ENCODE results near the gene GREM2.
A peak's percentile ranks its signal among the peaks of the same experiment; 100 is the strongest.

GREM2 gene

GRCh38 chr1:240619357-240619756 lies 7.4 kb upstream of the GREM2 start:
- Mint-ChIP-seq H3K27me3 (no peaks in the 10 kb centered on the region), H3K9me3 (no peaks in the 10 kb centered on the region), H3K27ac (no peak overlapping the region), H3K4me3 (no peak overlapping the region), H3K4me1 (ENCODE audit: low read depth) (no peaks in the 10 kb centered on the region), H3K36me3 (ENCODE audit: low read depth) (no peaks in the 10 kb centered on the region)

GRCh38 chr1:240618946-240619345 lies 7.0 kb upstream of the GREM2 start:
- H3K27me3 Mint-ChIP-seq, result peaks cover under 1% of the 10 kb centered on the region
- H3K27ac Mint-ChIP-seq, result no peak overlapping the region
- no peaks in the 10 kb centered on the region for H3K36me3 Mint-ChIP-seq (ENCODE audit: low read depth)
- no peaks in the 10 kb centered on the region for H3K9me3 Mint-ChIP-seq
- H3K4me1 Mint-ChIP-seq (ENCODE audit: low read depth), result no peaks in the 10 kb centered on the region
- H3K4me3 Mint-ChIP-seq, result no peak overlapping the region

- H3K27ac Mint-ChIP-seq, result no peak overlapping the region
- H3K27me3 Mint-ChIP-seq, result peaks cover 29% of the 10 kb centered on the region
- no peaks in the 10 kb centered on the region for H3K9me3 Mint-ChIP-seq
- H3K4me1 Mint-ChIP-seq (ENCODE audit: low read depth), result peaks cover 25% of the 10 kb centered on the region
- H3K36me3 Mint-ChIP-seq (ENCODE audit: low read depth), result no peaks in the 10 kb centered on the region
- no peak overlapping the region for H3K4me3 Mint-ChIP-seq
Measured at GRCh38 chr1:240616018-240616417, 4.1 kb upstream of the GREM2 start.

DNA sequence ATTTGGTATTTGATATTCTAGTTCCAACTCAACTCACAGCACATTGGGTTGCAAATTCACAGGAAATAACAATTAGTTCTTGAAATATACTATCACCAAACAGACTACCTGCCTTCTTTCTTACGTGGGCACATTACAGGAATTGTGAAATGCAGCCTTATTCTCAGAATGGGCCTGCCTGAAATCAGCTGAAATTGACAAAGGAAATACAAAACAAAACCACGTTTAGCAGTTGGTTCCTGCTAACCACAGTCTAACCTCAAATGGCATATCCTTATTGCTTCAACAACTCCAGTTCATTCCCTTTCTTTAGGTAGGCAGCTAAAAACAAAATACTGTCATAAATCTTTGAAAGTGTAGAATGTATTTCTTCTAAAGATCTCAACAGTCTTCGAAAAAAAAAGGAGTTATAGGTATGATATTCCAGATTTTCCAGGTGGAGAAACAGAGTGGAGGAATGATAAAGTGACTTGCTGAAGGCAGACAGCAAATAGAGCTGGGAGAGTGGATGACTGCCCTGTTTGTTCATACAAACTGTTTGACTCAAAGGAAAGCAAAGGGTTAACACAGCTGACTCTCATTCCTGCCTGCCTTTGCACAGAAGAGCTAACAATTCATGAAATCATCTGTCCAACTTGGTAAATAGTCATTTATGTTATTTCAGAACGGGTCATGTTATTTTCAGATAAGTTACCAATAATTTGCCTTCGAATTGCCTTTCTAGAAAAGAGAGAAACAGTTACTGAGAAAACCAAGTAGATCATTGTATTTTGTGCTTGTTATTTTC lies 1.6 kb upstream of the GREM2 start:
- H3K4me1 Mint-ChIP-seq (ENCODE audit: low read depth), result peaks cover 25% of the 10 kb centered on the region
- no peaks in the 10 kb centered on the region for H3K9me3 Mint-ChIP-seq
- H3K4me3 Mint-ChIP-seq, result no peak overlapping the region
- no peak overlapping the region for H3K27ac Mint-ChIP-seq
- no peaks in the 10 kb centered on the region for H3K36me3 Mint-ChIP-seq (ENCODE audit: low read depth)
- peaks cover 49% of the 10 kb centered on the region for H3K27me3 Mint-ChIP-seq

DNA sequence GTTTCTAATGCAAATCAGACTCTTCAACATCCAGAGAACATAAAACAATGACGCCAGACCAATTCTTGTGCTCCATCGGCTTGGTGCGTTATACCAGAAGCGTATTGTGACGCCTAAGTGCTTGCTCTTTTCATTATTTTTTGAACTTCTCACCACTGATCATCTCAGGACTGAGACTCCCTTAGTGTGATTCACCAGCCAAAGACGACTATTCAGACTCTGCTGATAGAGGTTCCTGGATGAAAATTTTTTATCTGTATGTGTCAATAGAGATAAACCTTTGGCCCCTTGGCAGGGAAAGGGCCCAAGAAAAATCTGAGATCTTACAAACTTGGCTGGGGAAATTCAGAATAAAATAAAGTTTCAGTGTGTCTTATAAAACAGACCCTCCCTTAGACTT lies 856 bp upstream of the GREM2 start:
- Mint-ChIP-seq H3K4me1 (ENCODE audit: low read depth) (peaks cover 25% of the 10 kb centered on the region), H3K27ac (no peak overlapping the region), H3K27me3 (peaks cover 56% of the 10 kb centered on the region), H3K36me3 (ENCODE audit: low read depth) (no peaks in the 10 kb centered on the region), H3K9me3 (no peaks in the 10 kb centered on the region), H3K4me3 (no peak overlapping the region)

DNA sequence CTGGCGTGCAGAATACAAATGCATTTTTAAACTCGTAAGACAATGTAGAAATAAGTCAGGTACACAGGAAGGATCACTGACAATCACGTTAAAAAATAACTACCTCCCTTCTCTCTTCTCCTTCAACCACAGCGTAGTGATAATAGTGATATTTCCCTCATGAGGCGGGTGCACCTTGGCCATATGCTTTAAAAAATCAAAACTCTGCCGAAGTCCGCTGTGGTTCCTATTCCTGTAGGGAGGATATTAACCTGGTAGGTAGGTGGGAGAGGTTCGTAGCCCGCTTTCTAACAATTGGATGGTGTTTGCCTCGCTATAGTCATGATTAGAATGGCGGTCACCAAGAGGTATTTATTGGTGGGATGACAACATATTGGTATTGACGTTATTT lies 732 bp downstream of the GREM2 start:
- Mint-ChIP-seq H3K36me3 (ENCODE audit: low read depth) (no peaks in the 10 kb centered on the region), H3K27me3 (peaks cover 61% of the 10 kb centered on the region), H3K27ac (no peak overlapping the region), H3K9me3 (no peaks in the 10 kb centered on the region), H3K4me1 (ENCODE audit: low read depth) (peaks cover 25% of the 10 kb centered on the region), H3K4me3 (peak overlapping the region; percentile 82)

DNA sequence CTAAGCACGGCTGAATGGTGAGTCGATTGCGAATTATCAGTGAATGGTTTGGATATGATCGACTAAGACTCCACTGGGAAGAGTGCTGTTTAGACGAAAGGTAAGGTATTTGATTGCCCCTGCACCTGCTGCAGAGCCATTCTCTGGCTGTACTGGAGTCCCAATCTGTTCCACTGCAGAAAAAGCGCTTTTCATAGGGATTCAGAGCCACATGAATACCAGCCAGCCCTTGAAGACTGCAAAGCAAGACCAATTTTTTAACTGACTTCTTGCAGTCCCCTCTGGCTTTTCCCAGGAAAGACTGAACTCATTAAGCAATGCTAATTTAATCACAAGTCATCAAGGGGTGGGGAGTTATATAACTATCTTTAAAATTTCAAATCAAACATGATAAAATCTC lies 1.3 kb downstream of the GREM2 start:
- Mint-ChIP-seq H3K27ac (no peak overlapping the region), H3K4me1 (ENCODE audit: low read depth) (peaks cover 25% of the 10 kb centered on the region), H3K27me3 (peaks cover 61% of the 10 kb centered on the region), H3K36me3 (ENCODE audit: low read depth) (no peaks in the 10 kb centered on the region), H3K9me3 (no peaks in the 10 kb centered on the region), H3K4me3 (no peak overlapping the region)

- Mint-ChIP-seq H3K27ac (no peak overlapping the region), H3K36me3 (ENCODE audit: low read depth) (no peaks in the 10 kb centered on the region), H3K4me3 (no peak overlapping the region), H3K9me3 (no peaks in the 10 kb centered on the region), H3K4me1 (ENCODE audit: low read depth) (peaks cover 25% of the 10 kb centered on the region), H3K27me3 (peaks cover 61% of the 10 kb centered on the region)
Measured at GRCh38 chr1:240609527-240610060, 2.4 kb downstream of the GREM2 start.

DNA sequence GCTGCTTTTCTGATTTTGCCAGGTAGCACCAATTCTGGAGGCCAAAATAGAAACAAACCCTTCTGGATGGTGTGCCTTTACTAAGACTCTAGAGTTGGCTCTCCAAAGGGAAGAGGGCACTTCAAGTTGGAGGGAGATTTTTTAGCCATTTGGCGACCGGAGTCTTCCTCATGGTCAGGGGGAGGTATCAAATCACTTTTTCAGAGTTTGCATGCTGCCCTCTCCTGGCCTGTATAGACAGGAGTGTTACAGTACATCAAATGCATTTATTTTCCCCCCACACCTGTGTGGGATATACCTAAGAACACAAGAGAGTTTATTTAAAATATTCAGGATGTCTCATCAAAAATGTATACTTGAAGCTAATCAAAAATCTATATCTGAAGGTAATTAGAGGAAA lies 3.2 kb downstream of the GREM2 start:
- Mint-ChIP-seq H3K4me1 (ENCODE audit: low read depth) (peaks cover 25% of the 10 kb centered on the region), H3K4me3 (no peak overlapping the region), H3K36me3 (ENCODE audit: low read depth) (no peaks in the 10 kb centered on the region), H3K27ac (no peak overlapping the region), H3K9me3 (no peaks in the 10 kb centered on the region), H3K27me3 (peaks cover 58% of the 10 kb centered on the region)

DNA sequence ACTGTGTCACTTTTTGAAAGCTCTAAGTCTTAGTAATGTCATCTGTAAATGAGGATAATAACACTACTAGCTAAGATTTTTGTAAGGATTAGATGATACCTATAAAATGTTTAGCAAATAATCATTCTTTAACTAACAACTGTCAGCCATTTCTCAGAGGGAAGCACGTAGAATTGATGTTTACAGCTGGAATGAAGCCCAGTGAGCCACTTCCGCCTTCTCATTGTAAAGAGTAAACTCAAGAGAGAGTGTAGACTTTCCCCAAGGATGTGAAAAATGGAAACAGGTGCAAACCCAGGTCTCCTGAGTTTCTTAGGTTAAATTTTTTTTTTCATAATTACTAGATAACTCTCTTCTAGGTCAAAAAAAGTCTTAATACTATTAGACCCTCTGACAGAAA lies 4.9 kb downstream of the GREM2 start:
- H3K27ac Mint-ChIP-seq, result no peak overlapping the region
- H3K27me3 Mint-ChIP-seq, result peaks cover 41% of the 10 kb centered on the region
- H3K36me3 Mint-ChIP-seq (ENCODE audit: low read depth), result no peaks in the 10 kb centered on the region
- H3K4me3 Mint-ChIP-seq, result no peak overlapping the region
- peaks cover 10% of the 10 kb centered on the region for H3K4me1 Mint-ChIP-seq (ENCODE audit: low read depth)
- H3K9me3 Mint-ChIP-seq, result no peaks in the 10 kb centered on the region

DNA sequence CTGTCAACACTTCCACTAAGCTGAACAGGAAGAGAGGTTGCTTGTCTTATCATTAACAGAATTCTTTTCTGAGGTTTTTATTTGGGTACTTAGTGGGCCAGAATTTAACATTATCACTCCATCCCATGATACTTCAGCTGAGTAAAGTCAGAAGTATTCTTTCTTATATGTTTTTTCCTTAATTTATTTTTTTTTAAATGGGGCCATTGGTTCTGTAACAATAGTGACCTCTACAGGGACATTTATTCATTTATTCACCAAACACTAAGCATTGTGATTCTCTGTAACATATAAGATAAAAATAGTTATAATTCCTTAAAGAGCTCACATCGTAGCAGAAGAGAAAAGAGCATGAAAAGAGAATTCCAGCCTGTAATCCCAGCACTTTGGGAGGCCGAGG lies 9.8 kb downstream of the GREM2 start:
- Mint-ChIP-seq H3K36me3 (ENCODE audit: low read depth) (no peaks in the 10 kb centered on the region), H3K27ac (no peak overlapping the region), H3K4me1 (ENCODE audit: low read depth) (no peaks in the 10 kb centered on the region), H3K9me3 (no peaks in the 10 kb centered on the region), H3K27me3 (no peaks in the 10 kb centered on the region), H3K4me3 (no peak overlapping the region)

- Mint-ChIP-seq H3K4me1 (ENCODE audit: low read depth) (no peaks in the 10 kb centered on the region), H3K36me3 (ENCODE audit: low read depth) (no peaks in the 10 kb centered on the region), H3K27me3 (no peaks in the 10 kb centered on the region), H3K4me3 (no peak overlapping the region), H3K9me3 (no peaks in the 10 kb centered on the region), H3K27ac (no peak overlapping the region)
Measured at GRCh38 chr1:240599830-240600229, 12.1 kb downstream of the GREM2 start.

- H3K36me3 Mint-ChIP-seq (ENCODE audit: low read depth), result no peaks in the 10 kb centered on the region
- no peaks in the 10 kb centered on the region for H3K4me1 Mint-ChIP-seq (ENCODE audit: low read depth)
- H3K27ac Mint-ChIP-seq, result no peak overlapping the region
- H3K27me3 Mint-ChIP-seq, result no peaks in the 10 kb centered on the region
- H3K9me3 Mint-ChIP-seq, result no peaks in the 10 kb centered on the region
- no peak overlapping the region for H3K4me3 Mint-ChIP-seq
Measured at GRCh38 chr1:240599299-240599698, 12.7 kb downstream of the GREM2 start.

GRCh38 chr1:240598216-240599001 lies 13.5 kb downstream of the GREM2 start:
- no peaks in the 10 kb centered on the region for H3K36me3 Mint-ChIP-seq (ENCODE audit: low read depth)
- no peaks in the 10 kb centered on the region for H3K27me3 Mint-ChIP-seq
- H3K4me1 Mint-ChIP-seq (ENCODE audit: low read depth), result no peaks in the 10 kb centered on the region
- no peaks in the 10 kb centered on the region for H3K9me3 Mint-ChIP-seq
- no peak overlapping the region for H3K4me3 Mint-ChIP-seq
- H3K27ac Mint-ChIP-seq, result no peak overlapping the region

DNA sequence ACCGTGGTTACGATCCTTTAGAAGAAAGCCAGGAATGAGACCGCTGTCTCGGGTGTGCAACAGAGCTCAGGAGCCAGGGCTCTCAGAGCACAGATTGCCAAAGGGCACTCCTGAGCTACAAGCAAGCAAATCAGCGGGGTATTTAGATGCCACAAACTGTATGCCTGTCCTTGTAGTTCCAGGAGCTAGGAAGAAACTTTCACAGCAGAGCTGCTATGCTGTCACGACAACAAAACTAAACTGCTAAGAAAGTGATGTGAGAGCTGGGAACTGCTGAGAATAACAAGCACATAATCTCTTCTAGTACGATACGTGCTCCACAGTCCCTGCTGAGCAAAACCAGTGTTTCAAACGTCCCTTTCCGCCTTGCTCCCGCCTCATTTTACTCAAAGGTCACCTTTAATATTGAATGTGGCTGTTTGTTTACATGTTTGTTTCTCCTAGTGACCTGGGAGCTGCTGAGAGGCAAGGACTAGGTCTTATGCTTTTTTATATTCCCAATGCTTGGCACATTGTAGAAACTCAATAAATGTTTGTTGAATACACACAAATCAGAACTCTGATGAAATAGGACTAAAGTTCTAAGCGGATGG lies 14.7 kb downstream of the GREM2 start:
- H3K27ac Mint-ChIP-seq, result no peak overlapping the region
- no peaks in the 10 kb centered on the region for H3K27me3 Mint-ChIP-seq
- no peaks in the 10 kb centered on the region for H3K4me1 Mint-ChIP-seq (ENCODE audit: low read depth)
- no peaks in the 10 kb centered on the region for H3K36me3 Mint-ChIP-seq (ENCODE audit: low read depth)
- H3K9me3 Mint-ChIP-seq, result no peaks in the 10 kb centered on the region
- H3K4me3 Mint-ChIP-seq, result no peak overlapping the region
